ENCODE measurements around the gene SCAF11. TPM values are rescaled to one million over a fixed set of nuclear protein-coding genes. Genes with fewer than 3 reads are reported as not detected.

Gene SCAF11
- polyA plus RNA-seq, 4 donors: 19.7 to 83.3 (median 23.5) TPM

DNA sequence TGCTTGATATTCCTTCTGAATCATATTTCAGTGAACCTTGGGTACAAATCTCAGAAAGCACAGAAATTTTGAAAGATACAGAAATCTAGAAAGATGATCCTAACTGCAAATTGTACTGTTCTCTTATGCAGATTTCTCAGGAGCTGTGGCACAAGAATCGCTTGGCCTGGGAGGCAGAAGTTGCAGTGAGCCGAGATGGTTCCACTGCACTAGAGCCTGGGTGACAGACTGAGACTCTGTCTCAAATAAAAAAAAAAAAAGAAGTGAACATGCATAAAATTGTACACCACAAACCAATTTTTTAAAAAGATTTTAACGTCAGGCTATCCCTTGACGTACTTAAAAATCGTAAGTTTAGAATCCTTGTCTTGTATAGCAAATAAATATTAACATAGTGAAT is 31.3 kb downstream of the SCAF11 start:
- FAIRE-seq (no peak), DNase-seq (no peak)
- Histone ChIP-seq H3K4me3 (ENCODE audit: low read depth in 1 of 3, low read length in 3 of 3) (no peak overlapping the region), H3K9me3 (ENCODE audit: control insufficient read depth in 2 of 2, insufficient read depth in 1 of 2, low read depth in 1 of 2, low read length in 1 of 2) (no peaks in the 10 kb centered on the region), H3K4me1 (ENCODE audit: control insufficient read depth in 3 of 3, insufficient read depth in 2 of 3, low read depth in 1 of 3, low read length in 2 of 3) (no peaks in the 10 kb centered on the region), H3K36me3 (ENCODE audit: control insufficient read depth in 3 of 3, insufficient read depth in 2 of 3, low read depth in 1 of 3, low read length in 3 of 3) (peaks cover 0 to 12% (median 2%) of the 10 kb centered on the region in 3 donors), H3K27me3 (ENCODE audit: control insufficient read depth in 3 of 3, insufficient read depth in 3 of 3, low read length in 3 of 3) (no peaks in the 10 kb centered on the region), H3K27ac (ENCODE audit: low read depth in 1 of 3, low read length in 2 of 3) (no peak overlapping the region)
- WGBS, 3 donors: 77 to 96% (median 96%) methylated on average over 5 of the region's 5 CpGs

DNA sequence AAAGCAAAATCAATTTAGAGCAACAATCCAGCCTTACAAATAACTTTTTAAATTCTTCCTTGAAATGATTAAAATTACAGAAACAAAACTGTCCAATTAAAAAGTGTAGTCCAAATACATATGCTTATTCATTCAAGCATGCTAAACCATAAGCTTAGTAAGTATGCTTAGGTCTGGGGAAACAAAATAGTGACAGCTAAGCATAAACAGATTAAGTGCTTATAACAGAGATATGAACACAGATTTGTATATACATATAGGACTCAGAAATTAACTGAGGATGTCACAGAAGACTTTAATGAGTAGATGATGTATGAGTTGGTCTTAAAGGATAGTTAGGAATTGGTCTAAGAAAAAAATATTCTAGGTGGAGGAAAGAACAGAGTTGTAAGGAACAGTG is 41.8 kb downstream of the SCAF11 start:
- Histone ChIP-seq H3K27ac (ENCODE audit: low read depth in 1 of 3, low read length in 2 of 3) (no peak overlapping the region), H3K9me3 (ENCODE audit: control insufficient read depth in 2 of 2, insufficient read depth in 1 of 2, low read depth in 1 of 2, low read length in 1 of 2) (no peaks in the 10 kb centered on the region), H3K4me1 (ENCODE audit: control insufficient read depth in 3 of 3, insufficient read depth in 2 of 3, low read depth in 1 of 3, low read length in 2 of 3) (no peaks in the 10 kb centered on the region), H3K36me3 (ENCODE audit: control insufficient read depth in 3 of 3, insufficient read depth in 2 of 3, low read depth in 1 of 3, low read length in 3 of 3) (peaks cover 7 to 14% (median 11%) of the 10 kb centered on the region in 3 donors), H3K27me3 (ENCODE audit: control insufficient read depth in 3 of 3, insufficient read depth in 3 of 3, low read length in 3 of 3) (no peaks in the 10 kb centered on the region), H3K4me3 (ENCODE audit: low read depth in 1 of 3, low read length in 3 of 3) (no peak overlapping the region)
- FAIRE-seq: no peak
- no peak for DNase-seq

DNA sequence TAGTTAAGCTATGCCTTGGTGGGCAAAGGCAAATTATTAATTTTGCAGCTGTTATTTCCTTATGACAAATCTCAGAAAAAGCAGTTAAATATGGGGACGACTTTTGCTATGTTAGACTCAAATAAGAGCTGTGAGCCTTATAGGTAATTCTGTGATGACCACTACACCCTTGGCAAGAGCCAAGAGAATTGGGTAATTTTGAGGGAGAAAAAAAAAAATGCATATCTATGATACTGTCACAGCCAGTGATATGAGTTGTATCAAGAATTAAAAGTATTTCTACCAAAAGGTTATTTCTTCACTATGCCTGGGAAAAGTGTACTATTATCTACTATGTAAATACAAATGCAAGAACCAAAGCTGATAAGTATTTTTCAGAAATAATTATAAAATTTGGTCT is 43.9 kb downstream of the SCAF11 start:
- Histone ChIP-seq H3K27me3 (ENCODE audit: control insufficient read depth in 3 of 3, insufficient read depth in 3 of 3, low read length in 3 of 3) (no peaks in the 10 kb centered on the region), H3K4me1 (ENCODE audit: control insufficient read depth in 3 of 3, insufficient read depth in 2 of 3, low read depth in 1 of 3, low read length in 2 of 3) (no peaks in the 10 kb centered on the region), H3K36me3 (ENCODE audit: control insufficient read depth in 3 of 3, insufficient read depth in 2 of 3, low read depth in 1 of 3, low read length in 3 of 3) (peaks cover 10 to 16% (median 14%) of the 10 kb centered on the region in 3 donors), H3K9me3 (ENCODE audit: control insufficient read depth in 2 of 2, insufficient read depth in 1 of 2, low read depth in 1 of 2, low read length in 1 of 2) (no peaks in the 10 kb centered on the region), H3K4me3 (ENCODE audit: low read depth in 1 of 3, low read length in 3 of 3) (no peak overlapping the region), H3K27ac (ENCODE audit: low read depth in 1 of 3, low read length in 2 of 3) (no peak overlapping the region)
- 93 to 98% (median 97%) methylated on average over 1 of the region's 1 CpG for WGBS, 3 donors
- FAIRE-seq (no peak), DNase-seq (no peak)

DNA sequence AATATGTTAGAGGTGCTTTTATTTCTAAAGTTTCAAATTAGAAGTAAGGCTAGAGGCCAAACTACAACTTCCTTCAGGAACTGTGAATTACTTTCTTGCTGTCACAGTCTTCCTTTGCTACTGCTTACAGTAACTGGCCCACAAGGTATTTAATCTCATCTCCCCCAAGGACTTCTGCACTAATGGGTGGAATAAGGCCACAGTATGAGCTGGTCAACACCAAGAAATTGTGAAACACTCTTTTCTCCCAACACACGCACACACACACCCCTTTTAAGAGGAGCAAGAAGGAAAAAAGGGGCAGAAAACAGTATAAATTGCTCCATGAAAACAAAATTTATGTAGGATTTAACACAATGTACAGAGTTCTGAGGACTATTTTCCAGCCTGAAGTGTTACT is 45.6 kb downstream of the SCAF11 start:
- DNase-seq (no peak), FAIRE-seq (no peak)
- Histone ChIP-seq H3K4me3 (ENCODE audit: low read depth in 1 of 3, low read length in 3 of 3) (no peak overlapping the region), H3K27me3 (ENCODE audit: control insufficient read depth in 3 of 3, insufficient read depth in 3 of 3, low read length in 3 of 3) (no peaks in the 10 kb centered on the region), H3K27ac (ENCODE audit: low read depth in 1 of 3, low read length in 2 of 3) (no peak overlapping the region), H3K4me1 (ENCODE audit: control insufficient read depth in 3 of 3, insufficient read depth in 2 of 3, low read depth in 1 of 3, low read length in 2 of 3) (no peaks in the 10 kb centered on the region), H3K9me3 (ENCODE audit: control insufficient read depth in 2 of 2, insufficient read depth in 1 of 2, low read depth in 1 of 2, low read length in 1 of 2) (no peaks in the 10 kb centered on the region), H3K36me3 (ENCODE audit: control insufficient read depth in 3 of 3, insufficient read depth in 2 of 3, low read depth in 1 of 3, low read length in 3 of 3) (peaks cover 10 to 17% (median 17%) of the 10 kb centered on the region in 3 donors)
- whole genome bisulfite sequencing, 3 donors: 86 to 95% (median 88%) methylated on average over 1 of the region's 1 CpG

DNA sequence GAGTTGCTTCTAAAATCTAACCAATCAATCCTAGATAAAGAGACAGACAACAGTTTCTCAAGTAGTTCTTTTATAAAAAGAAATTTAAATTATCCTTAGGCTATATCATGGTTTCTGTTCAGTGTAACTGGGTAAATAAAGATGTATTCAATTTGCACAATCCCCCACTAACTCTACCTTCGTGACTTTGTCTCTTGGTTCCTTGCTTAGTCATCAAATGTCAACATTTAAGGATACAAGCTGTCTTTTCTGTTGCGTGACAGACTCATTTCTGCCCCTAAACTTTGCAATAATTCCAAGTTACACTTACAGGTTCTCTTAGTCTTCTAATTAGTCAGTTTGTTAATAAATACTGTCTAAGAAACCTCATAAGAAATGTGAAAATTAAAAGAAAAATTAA is 50.6 kb downstream of the SCAF11 start:
- H3K36me3 ChIP-seq (ENCODE audit: control insufficient read depth in 3 of 3, insufficient read depth in 2 of 3, low read depth in 1 of 3, low read length in 3 of 3): peaks cover 4 to 15% (median 13%) of the 10 kb centered on the region in 3 donors
- no peak for FAIRE-seq
- WGBS, 3 donors: 85 to 92% (median 87%) methylated on average over 2 of the region's 2 CpGs

DNA sequence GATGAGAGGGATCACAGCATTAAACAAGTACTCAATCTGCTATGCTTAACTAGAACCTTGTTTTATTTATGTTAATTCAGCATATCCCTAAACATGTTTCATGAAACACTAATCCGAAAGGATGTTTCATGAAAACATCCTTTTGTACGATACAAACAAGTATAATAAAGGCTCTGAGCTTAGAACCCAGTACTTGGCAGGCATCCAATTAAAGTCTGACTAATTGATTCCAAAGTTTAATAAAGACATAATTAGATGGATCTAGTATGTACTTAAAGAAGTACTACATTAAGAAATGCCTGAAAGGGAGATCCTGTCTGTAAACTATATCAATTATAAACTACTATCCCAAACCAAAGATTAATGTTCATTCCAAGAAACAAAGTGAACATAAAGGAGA is 51.8 kb downstream of the SCAF11 start:
- 19 to 49% (median 30%) methylated on average over 2 of the region's 2 CpGs for WGBS, 3 donors
- Histone ChIP-seq H3K36me3 (ENCODE audit: control insufficient read depth in 3 of 3, insufficient read depth in 2 of 3, low read depth in 1 of 3, low read length in 3 of 3) (peaks cover 3 to 15% (median 11%) of the 10 kb centered on the region in 3 donors), H3K27ac (ENCODE audit: low read depth in 1 of 3, low read length in 2 of 3) (no peak overlapping the region), H3K27me3 (ENCODE audit: control insufficient read depth in 3 of 3, insufficient read depth in 3 of 3, low read length in 3 of 3) (no peaks in the 10 kb centered on the region), H3K4me3 (ENCODE audit: low read depth in 1 of 3, low read length in 3 of 3) (no peak overlapping the region), H3K4me1 (ENCODE audit: control insufficient read depth in 3 of 3, insufficient read depth in 2 of 3, low read depth in 1 of 3, low read length in 2 of 3) (peaks cover 0 to 3% (median 0%) of the 10 kb centered on the region in 3 donors), H3K9me3 (ENCODE audit: control insufficient read depth in 2 of 2, insufficient read depth in 1 of 2, low read depth in 1 of 2, low read length in 1 of 2) (no peaks in the 10 kb centered on the region)
- no peak for FAIRE-seq
- peak in 1 of 2 donors; percentile 86 for DNase-seq

More for the DNA sequence above, 50.6 kb downstream of the SCAF11 start:
- no peaks in the 10 kb centered on the region for H3K27me3 ChIP-seq (ENCODE audit: control insufficient read depth in 3 of 3, insufficient read depth in 3 of 3, low read length in 3 of 3)
- H3K9me3 ChIP-seq (ENCODE audit: control insufficient read depth in 2 of 2, insufficient read depth in 1 of 2, low read depth in 1 of 2, low read length in 1 of 2): no peaks in the 10 kb centered on the region
- no peak overlapping the region for H3K4me3 ChIP-seq (ENCODE audit: low read depth in 1 of 3, low read length in 3 of 3)
- no peak overlapping the region for H3K27ac ChIP-seq (ENCODE audit: low read depth in 1 of 3, low read length in 2 of 3)
- peaks cover 0 to 3% (median 0%) of the 10 kb centered on the region in 3 donors for H3K4me1 ChIP-seq (ENCODE audit: control insufficient read depth in 3 of 3, insufficient read depth in 2 of 3, low read depth in 1 of 3, low read length in 2 of 3)
- no peak for DNase-seq

DNA sequence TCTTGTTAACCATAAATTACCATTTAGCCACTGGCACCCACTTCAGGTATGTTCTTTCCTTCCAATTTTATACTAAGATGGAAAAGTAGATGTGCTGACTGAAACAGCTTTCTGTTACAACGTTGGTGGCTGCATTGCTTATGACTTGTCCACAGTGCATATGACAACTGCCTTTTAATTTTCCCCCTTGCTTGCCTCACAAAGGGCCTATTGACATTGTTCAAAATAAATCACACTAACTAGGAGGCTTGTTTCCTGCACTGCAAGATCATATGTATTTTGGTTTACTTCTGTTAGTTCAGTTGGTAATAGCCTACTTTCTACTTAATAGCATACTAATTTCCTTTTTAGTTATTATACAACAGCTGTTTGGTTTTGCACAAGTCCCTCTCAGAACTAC is 55.4 kb downstream of the SCAF11 start:
- peaks cover 2 to 10% (median 7%) of the 10 kb centered on the region in 3 donors for H3K36me3 ChIP-seq (ENCODE audit: control insufficient read depth in 3 of 3, insufficient read depth in 2 of 3, low read depth in 1 of 3, low read length in 3 of 3)
- peaks cover 0 to 3% (median 0%) of the 10 kb centered on the region in 3 donors for H3K4me1 ChIP-seq (ENCODE audit: control insufficient read depth in 3 of 3, insufficient read depth in 2 of 3, low read depth in 1 of 3, low read length in 2 of 3)
- DNase-seq (no peak), FAIRE-seq (no peak)
- WGBS, 3 donors: 37 to 45% (median 40%) methylated on average over 1 of the region's 1 CpG
- H3K27ac ChIP-seq (ENCODE audit: low read depth in 1 of 3, low read length in 2 of 3): no peak overlapping the region
- no peaks in the 10 kb centered on the region for H3K9me3 ChIP-seq (ENCODE audit: control insufficient read depth in 2 of 2, insufficient read depth in 1 of 2, low read depth in 1 of 2, low read length in 1 of 2)
- H3K4me3 ChIP-seq (ENCODE audit: low read depth in 1 of 3, low read length in 3 of 3): no peak overlapping the region
- H3K27me3 ChIP-seq (ENCODE audit: control insufficient read depth in 3 of 3, insufficient read depth in 3 of 3, low read length in 3 of 3): no peaks in the 10 kb centered on the region

DNA sequence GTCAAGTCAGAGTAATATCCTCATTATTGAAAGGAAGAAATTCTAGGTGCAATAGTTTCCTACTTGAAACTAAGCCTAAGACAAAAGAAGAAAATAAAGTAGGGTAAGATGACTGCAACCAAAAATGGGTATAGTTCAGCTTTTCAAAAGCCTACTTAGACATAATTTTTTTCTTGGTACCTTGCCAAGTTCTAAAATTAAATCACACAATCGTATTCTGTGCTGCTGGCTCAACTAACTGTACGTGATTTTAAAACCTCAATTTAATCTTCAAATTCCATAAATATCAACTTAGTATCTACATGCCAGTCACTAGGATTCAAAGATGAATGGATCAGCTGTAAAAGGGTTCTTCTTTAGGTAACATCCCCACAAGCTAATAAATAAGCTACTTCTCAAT is 56.9 kb downstream of the SCAF11 start:
- Histone ChIP-seq H3K4me1 (ENCODE audit: control insufficient read depth in 3 of 3, insufficient read depth in 2 of 3, low read depth in 1 of 3, low read length in 2 of 3) (no peaks in the 10 kb centered on the region), H3K9me3 (ENCODE audit: control insufficient read depth in 2 of 2, insufficient read depth in 1 of 2, low read depth in 1 of 2, low read length in 1 of 2) (no peaks in the 10 kb centered on the region), H3K27ac (ENCODE audit: low read depth in 1 of 3, low read length in 2 of 3) (no peak overlapping the region), H3K36me3 (ENCODE audit: control insufficient read depth in 3 of 3, insufficient read depth in 2 of 3, low read depth in 1 of 3, low read length in 3 of 3) (peaks cover 6 to 10% (median 8%) of the 10 kb centered on the region in 3 donors), H3K27me3 (ENCODE audit: control insufficient read depth in 3 of 3, insufficient read depth in 3 of 3, low read length in 3 of 3) (no peaks in the 10 kb centered on the region), H3K4me3 (ENCODE audit: low read depth in 1 of 3, low read length in 3 of 3) (no peak overlapping the region)
- FAIRE-seq (no peak), DNase-seq (no peak)
- 45 to 72% (median 69%) methylated on average over 2 of the region's 2 CpGs for WGBS, 3 donors

DNA sequence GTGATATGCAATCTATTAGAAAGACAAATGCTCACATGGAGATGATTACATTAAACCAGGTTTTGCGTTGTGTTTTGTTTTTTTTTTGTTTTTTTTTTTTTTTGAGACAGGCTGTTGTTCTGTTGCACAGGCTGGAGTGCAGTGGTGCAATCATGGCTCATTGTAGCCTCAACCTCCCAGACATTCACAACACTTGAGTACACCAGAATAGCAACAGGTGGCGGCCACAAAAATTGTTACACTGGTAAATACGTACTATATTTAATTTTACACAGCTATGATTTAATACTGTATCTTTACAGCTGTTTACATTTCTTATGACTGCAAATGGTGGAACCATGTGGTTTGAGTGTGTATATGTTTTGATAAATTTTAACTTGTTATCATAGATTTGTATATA is 60.0 kb downstream of the SCAF11 start:
- no peak overlapping the region for H3K27ac ChIP-seq (ENCODE audit: low read depth in 1 of 3, low read length in 2 of 3)
- 91 to 96% (median 93%) methylated on average over 3 of the region's 3 CpGs for WGBS, 3 donors
- H3K9me3 ChIP-seq (ENCODE audit: control insufficient read depth in 2 of 2, insufficient read depth in 1 of 2, low read depth in 1 of 2, low read length in 1 of 2): no peaks in the 10 kb centered on the region
- no peak for DNase-seq
- H3K4me1 ChIP-seq (ENCODE audit: control insufficient read depth in 3 of 3, insufficient read depth in 2 of 3, low read depth in 1 of 3, low read length in 2 of 3): no peaks in the 10 kb centered on the region
- FAIRE-seq: no peak
- peaks cover 6 to 18% (median 16%) of the 10 kb centered on the region in 3 donors for H3K36me3 ChIP-seq (ENCODE audit: control insufficient read depth in 3 of 3, insufficient read depth in 2 of 3, low read depth in 1 of 3, low read length in 3 of 3)
- no peaks in the 10 kb centered on the region for H3K27me3 ChIP-seq (ENCODE audit: control insufficient read depth in 3 of 3, insufficient read depth in 3 of 3, low read length in 3 of 3)
- H3K4me3 ChIP-seq (ENCODE audit: low read depth in 1 of 3, low read length in 3 of 3): no peak overlapping the region
